ENCODE measurements around the gene RAE1.

DNA sequence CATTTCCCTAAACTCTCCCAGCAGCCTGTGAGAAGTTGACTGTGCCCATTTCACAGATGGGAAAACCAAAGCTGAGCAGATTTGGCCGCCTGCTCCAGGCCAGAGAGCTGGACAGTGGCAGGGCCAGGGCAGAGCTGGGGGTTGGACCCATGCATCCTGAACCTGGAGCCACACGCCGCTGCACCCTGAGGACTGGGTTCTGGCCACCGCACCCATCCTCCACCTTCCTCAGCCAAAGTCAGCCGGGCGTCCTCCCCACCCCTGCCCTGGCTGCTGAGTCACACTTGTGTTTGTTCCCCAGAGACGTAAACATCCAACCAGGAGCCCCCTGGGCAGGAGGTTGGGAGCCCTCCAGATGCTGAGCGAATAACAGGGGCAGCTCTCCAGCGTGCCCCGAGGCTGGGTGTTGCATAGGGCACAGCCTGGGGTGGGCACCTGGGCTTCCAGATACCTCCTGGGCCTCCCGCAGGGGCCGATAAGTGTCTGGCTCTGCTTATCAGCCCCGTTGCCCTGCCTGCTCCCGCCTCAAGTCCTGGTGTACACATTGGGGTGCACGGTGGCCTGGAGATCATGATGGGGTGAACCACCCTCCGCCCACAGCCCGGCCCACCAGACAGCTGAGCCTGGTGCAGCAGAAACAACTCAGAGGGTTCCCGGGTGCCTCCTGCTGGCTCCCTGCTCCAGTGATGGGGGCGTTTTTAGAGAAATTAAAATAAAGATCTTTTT, 64.0 kb downstream of the RAE1 start:
- TF ChIP-seq, protein P1, sequence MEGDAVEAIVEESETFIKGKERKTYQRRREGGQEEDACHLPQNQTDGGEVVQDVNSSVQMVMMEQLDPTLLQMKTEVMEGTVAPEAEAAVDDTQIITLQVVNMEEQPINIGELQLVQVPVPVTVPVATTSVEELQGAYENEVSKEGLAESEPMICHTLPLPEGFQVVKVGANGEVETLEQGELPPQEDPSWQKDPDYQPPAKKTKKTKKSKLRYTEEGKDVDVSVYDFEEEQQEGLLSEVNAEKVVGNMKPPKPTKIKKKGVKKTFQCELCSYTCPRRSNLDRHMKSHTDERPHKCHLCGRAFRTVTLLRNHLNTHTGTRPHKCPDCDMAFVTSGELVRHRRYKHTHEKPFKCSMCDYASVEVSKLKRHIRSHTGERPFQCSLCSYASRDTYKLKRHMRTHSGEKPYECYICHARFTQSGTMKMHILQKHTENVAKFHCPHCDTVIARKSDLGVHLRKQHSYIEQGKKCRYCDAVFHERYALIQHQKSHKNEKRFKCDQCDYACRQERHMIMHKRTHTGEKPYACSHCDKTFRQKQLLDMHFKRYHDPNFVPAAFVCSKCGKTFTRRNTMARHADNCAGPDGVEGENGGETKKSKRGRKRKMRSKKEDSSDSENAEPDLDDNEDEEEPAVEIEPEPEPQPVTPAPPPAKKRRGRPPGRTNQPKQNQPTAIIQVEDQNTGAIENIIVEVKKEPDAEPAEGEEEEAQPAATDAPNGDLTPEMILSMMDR (IDR thresholded peaks at IDR 0.05) = no peak
- TF ChIP-seq POLR2A (IDR thresholded peaks at IDR 0.05) = no peak
